GM23338 (cell line): Measurements from ENCODE around the gene LPP. TPM values are rescaled to one million over a fixed set of nuclear protein-coding genes. Genes with fewer than 3 reads are reported as not detected.

Source experiments
- ATAC-seq: fragments of 200-7000 bp; cut with Tn5 transposase; 3 replicates; pipeline ENCODE4 v1.9.1; 2020
- DNase-seq: peaks from one replicate; pipeline ENCODE4 v3.0.0-alpha.2; 2015; ENCODE audit warnings: low spot score
- H2AFZ ChIP-seq: fragments of 200-600 bp; sonication (generic); 2 replicates; pipeline ENCODE4 v1.8.0; 2016; ENCODE audit warnings: antibody characterized with exemption, mild to moderate bottlenecking, moderate library complexity
- H3F3A ChIP-seq: fragments of 200-600 bp; sonication (generic); replicated peaks from 2 replicates; pipeline ENCODE4 v1.8.0; 2017; ENCODE audit warnings: antibody characterized with exemption, mixed run types, low read depth
- H3K27ac ChIP-seq: fragments of 200-600 bp; sonication (generic); 2 replicates; pipeline ENCODE4 v1.6.1; 2016; ENCODE audit warnings: low read depth
- H3K27me3 ChIP-seq: fragments of 200-600 bp; sonication (generic); 2 replicates; pipeline ENCODE4 v1.8.0; 2016; ENCODE audit warnings: mild to moderate bottlenecking, mixed run types, moderate library complexity; ENCODE audit not compliant: insufficient read depth
- H3K36me3 ChIP-seq: fragments of 200-600 bp; sonication (generic); 2 replicates; pipeline ENCODE4 v1.8.0; 2016; ENCODE audit warnings: mild to moderate bottlenecking; ENCODE audit not compliant: insufficient read depth
- H3K4me1 ChIP-seq: fragments of 200-600 bp; sonication (generic); 2 replicates; pipeline ENCODE4 v1.8.0; 2016; ENCODE audit warnings: mild to moderate bottlenecking, moderate library complexity; ENCODE audit not compliant: insufficient read depth
- H3K4me2 ChIP-seq: fragments of 200-600 bp; sonication (generic); 2 replicates; pipeline ENCODE4 v1.7.1; 2017; ENCODE audit warnings: mixed run types
- H3K4me3 ChIP-seq: fragments of 200-600 bp; sonication (generic); 2 replicates; pipeline ENCODE4 v1.6.1; 2016; ENCODE audit warnings: mixed run types
- H3K79me2 ChIP-seq: fragments of 200-600 bp; sonication (generic); replicated peaks from 2 replicates; pipeline ENCODE4 v1.8.0; 2017; ENCODE audit warnings: mild to moderate bottlenecking; ENCODE audit not compliant: insufficient read depth
- H3K9me2 ChIP-seq: fragments of 200-600 bp; sonication (generic); 2 replicates; pipeline ENCODE4 v1.8.0; 2017; ENCODE audit not compliant: insufficient read depth
- H4K20me1 ChIP-seq: fragments of 200-600 bp; sonication (generic); replicated peaks from 2 replicates; pipeline ENCODE4 v1.8.0; 2017; ENCODE audit warnings: mild to moderate bottlenecking; ENCODE audit not compliant: insufficient read depth
- H3K27ac Mint-ChIP-seq: 2 replicates; pipeline ENCODE4 v1.8.0; 2020; ENCODE audit warnings: inconsistent platforms, mild to moderate bottlenecking, moderate library complexity, mixed read lengths
- H3K27me3 Mint-ChIP-seq: 3 replicates; pipeline ENCODE4 v1.8.0; 2022; ENCODE audit warnings: low read depth, mild to moderate bottlenecking, moderate library complexity, mixed read lengths, inconsistent platforms; ENCODE audit not compliant: insufficient read depth, poor library complexity
- H3K36me3 Mint-ChIP-seq: 3 replicates; pipeline ENCODE4 v1.8.0; 2021; ENCODE audit warnings: low read depth, mild to moderate bottlenecking, inconsistent platforms, moderate library complexity, mixed read lengths
- H3K4me1 Mint-ChIP-seq: 3 replicates; pipeline ENCODE4 v1.8.0; 2020; ENCODE audit warnings: mild to moderate bottlenecking, inconsistent platforms, mixed read lengths
- H3K4me3 Mint-ChIP-seq: 3 replicates; pipeline ENCODE4 v1.8.0; 2021; ENCODE audit warnings: moderate library complexity, mild to moderate bottlenecking, inconsistent platforms, mixed read lengths
- H3K9me3 Mint-ChIP-seq: 3 replicates; pipeline ENCODE4 v1.8.0; 2020; ENCODE audit warnings: moderate library complexity, mild to moderate bottlenecking, inconsistent platforms, mixed read lengths
- CREB1 ChIP-seq: fragments of 250-450 bp; sonication (Bioruptor Pico); IDR thresholded peaks from 2 replicates; pipeline ENCODE4 v1.5.0; 2020; ENCODE audit warnings: low read depth, mild to moderate bottlenecking, moderate library complexity
- CTCF ChIP-seq, 2 experiments: fragments of 200-600 bp in 1 of 2; sonication (generic) in 1 of 2; conservative IDR thresholded peaks; 2 replicates each; pipeline versions ENCODE4 v1.5.1 to v1.6.1; 2016 to 2017; ENCODE audit warnings: antibody characterized with exemption in 2 of 2, low read depth in 2 of 2, mild to moderate bottlenecking in 2 of 2, moderate library complexity in 1 of 2
- ETS1 ChIP-seq: IDR thresholded peaks from 2 replicates; pipeline ENCODE4 v1.6.1; 2016; ENCODE audit warnings: antibody characterized with exemption
- EZH2phosphoT487 ChIP-seq: fragments of 200-600 bp; sonication (generic); IDR thresholded peaks from one replicate; pipeline ENCODE4 v1.8.1; 2018; ENCODE audit warnings: antibody characterized with exemption; ENCODE audit not compliant: unreplicated experiment
- NANOG ChIP-seq: IDR thresholded peaks from 2 replicates; pipeline ENCODE4 v1.6.1; 2016; ENCODE audit warnings: antibody characterized with exemption, borderline replicate concordance
- STAT1 ChIP-seq: IDR thresholded peaks from one replicate; pipeline ENCODE4 v1.6.1; 2016; ENCODE audit warnings: antibody characterized with exemption; ENCODE audit not compliant: unreplicated experiment
- ZNF114 ChIP-seq: fragments of 250-450 bp; sonication (Bioruptor Pico); IDR thresholded peaks from 2 replicates; pipeline ENCODE4 v1.5.0; 2020; ENCODE audit warnings: mild to moderate bottlenecking, moderate library complexity
- ZNF331 ChIP-seq: fragments of 250-450 bp; sonication (Bioruptor Pico); IDR thresholded peaks from 2 replicates; pipeline ENCODE4 v1.5.0; 2020; ENCODE audit warnings: low read depth, mild to moderate bottlenecking, moderate library complexity
- polyA plus RNA-seq: library from polyadenylated mRNA; unstranded; fragments of >200 nt; fragmentation: Nextera tagmentation; extraction: Ambion mirVana; gene quantifications from 2 replicates; pipeline ENCODE4 v1.2.1, GENCODE V29; 2016
- total RNA-seq: library from RNA; depleted of rRNA; stranded (reverse); fragments of >200 nt; shearing (Covaris generic); gene quantifications from 2 replicates; pipeline ENCODE4 v1.2.3, GENCODE V29; 2014
- TF ChIP-seq, protein P1 (sequence below): fragments of 250-450 bp; sonication (Bioruptor Pico); IDR thresholded peaks from 2 replicates; pipeline ENCODE4 v1.5.0; 2020; ENCODE audit warnings: mild to moderate bottlenecking, moderate library complexity

LPP gene
- total and polyA plus RNA-seq, 2 experiments from 2014 or later, result 23.0 to 35.2 TPM

GRCh38 chr3:188254520-188255070 lies 100.6 kb downstream of the LPP start:
- no peak for ATAC-seq
- 0 out of 2 replicates have a peak, but pooled peaks cover 7% of the 10 kb centered on the region for H3K79me2 ChIP-seq

More at GRCh38 chr3:188254520-188255070, 100.6 kb downstream of the LPP start:
- peaks cover 5% of the 10 kb centered on the region; the same call in 2 of the 3 replicates for H3K4me1 Mint-ChIP-seq
- no peak overlapping the region for H3K4me2 ChIP-seq
- H2AFZ ChIP-seq, result no peak overlapping the region
- H3K27ac ChIP-seq, result no peak overlapping the region
- no peaks in the 10 kb centered on the region for H3K27me3 ChIP-seq
- DNase-seq, result no peak
- no peaks in the 10 kb centered on the region for H3F3A ChIP-seq
- H3K4me3 ChIP-seq, result no peak overlapping the region
- TF ChIP-seq ZNF114, result no peak
- TF ChIP-seq EZH2phosphoT487, result no peak
- no peak for TF ChIP-seq STAT1
- TF ChIP-seq, protein P1, sequence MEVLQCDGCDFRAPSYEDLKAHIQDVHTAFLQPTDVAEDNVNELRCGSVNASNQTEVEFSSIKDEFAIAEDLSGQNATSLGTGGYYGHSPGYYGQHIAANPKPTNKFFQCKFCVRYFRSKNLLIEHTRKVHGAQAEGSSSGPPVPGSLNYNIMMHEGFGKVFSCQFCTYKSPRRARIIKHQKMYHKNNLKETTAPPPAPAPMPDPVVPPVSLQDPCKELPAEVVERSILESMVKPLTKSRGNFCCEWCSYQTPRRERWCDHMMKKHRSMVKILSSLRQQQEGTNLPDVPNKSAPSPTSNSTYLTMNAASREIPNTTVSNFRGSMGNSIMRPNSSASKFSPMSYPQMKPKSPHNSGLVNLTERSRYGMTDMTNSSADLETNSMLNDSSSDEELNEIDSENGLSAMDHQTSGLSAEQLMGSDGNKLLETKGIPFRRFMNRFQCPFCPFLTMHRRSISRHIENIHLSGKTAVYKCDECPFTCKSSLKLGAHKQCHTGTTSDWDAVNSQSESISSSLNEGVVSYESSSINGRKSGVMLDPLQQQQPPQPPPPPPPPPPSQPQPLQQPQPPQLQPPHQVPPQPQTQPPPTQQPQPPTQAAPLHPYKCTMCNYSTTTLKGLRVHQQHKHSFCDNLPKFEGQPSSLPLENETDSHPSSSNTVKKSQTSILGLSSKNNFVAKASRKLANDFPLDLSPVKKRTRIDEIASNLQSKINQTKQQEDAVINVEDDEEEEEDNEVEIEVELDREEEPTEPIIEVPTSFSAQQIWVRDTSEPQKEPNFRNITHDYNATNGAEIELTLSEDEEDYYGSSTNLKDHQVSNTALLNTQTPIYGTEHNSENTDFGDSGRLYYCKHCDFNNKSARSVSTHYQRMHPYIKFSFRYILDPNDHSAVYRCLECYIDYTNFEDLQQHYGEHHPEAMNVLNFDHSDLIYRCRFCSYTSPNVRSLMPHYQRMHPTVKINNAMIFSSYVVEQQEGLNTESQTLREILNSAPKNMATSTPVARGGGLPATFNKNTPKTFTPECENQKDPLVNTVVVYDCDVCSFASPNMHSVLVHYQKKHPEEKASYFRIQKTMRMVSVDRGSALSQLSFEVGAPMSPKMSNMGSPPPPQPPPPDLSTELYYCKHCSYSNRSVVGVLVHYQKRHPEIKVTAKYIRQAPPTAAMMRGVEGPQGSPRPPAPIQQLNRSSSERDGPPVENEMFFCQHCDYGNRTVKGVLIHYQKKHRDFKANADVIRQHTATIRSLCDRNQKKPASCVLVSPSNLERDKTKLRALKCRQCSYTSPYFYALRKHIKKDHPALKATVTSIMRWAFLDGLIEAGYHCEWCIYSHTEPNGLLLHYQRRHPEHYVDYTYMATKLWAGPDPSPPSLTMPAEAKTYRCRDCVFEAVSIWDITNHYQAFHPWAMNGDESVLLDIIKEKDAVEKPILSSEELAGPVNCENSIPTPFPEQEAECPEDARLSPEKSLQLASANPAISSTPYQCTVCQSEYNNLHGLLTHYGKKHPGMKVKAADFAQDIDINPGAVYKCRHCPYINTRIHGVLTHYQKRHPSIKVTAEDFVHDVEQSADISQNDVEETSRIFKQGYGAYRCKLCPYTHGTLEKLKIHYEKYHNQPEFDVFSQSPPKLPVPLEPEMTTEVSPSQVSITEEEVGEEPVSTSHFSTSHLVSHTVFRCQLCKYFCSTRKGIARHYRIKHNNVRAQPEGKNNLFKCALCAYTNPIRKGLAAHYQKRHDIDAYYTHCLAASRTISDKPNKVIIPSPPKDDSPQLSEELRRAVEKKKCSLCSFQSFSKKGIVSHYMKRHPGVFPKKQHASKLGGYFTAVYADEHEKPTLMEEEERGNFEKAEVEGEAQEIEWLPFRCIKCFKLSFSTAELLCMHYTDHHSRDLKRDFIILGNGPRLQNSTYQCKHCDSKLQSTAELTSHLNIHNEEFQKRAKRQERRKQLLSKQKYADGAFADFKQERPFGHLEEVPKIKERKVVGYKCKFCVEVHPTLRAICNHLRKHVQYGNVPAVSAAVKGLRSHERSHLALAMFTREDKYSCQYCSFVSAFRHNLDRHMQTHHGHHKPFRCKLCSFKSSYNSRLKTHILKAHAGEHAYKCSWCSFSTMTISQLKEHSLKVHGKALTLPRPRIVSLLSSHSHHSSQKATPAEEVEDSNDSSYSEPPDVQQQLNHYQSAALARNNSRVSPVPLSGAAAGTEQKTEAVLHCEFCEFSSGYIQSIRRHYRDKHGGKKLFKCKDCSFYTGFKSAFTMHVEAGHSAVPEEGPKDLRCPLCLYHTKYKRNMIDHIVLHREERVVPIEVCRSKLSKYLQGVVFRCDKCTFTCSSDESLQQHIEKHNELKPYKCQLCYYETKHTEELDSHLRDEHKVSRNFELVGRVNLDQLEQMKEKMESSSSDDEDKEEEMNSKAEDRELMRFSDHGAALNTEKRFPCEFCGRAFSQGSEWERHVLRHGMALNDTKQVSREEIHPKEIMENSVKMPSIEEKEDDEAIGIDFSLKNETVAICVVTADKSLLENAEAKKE (CRISPR knock-in tag), result no peak
- TF ChIP-seq ZNF331 (CRISPR knock-in tag), result no peak
- no peak for TF ChIP-seq CREB1 (CRISPR knock-in tag)
- no peak for TF ChIP-seq ETS1
- TF ChIP-seq NANOG, result no peak
- no peak for TF ChIP-seq CTCF (conservative IDR thresholded peaks at IDR 0.05; ENCODE audit: low read depth in 2 of 2)
- no peaks in the 10 kb centered on the region for H3K9me2 ChIP-seq
- H3K9me3 Mint-ChIP-seq, result no peaks in the 10 kb centered on the region
- no peaks in the 10 kb centered on the region; the same call in 1 of the 2 replicates for H3K36me3 ChIP-seq
- 0 out of 2 replicates have a peak, but pooled peaks cover 5% of the 10 kb centered on the region for H4K20me1 ChIP-seq
- no peaks in the 10 kb centered on the region for H3K4me1 ChIP-seq
- H3K4me3 Mint-ChIP-seq, result no peak overlapping the region
- H3K27me3 Mint-ChIP-seq, result peaks cover 3% of the 10 kb centered on the region
- no peaks in the 10 kb centered on the region; the same call in 1 of the 3 replicates for H3K36me3 Mint-ChIP-seq
- H3K27ac Mint-ChIP-seq, result no peak overlapping the region
